Mesenchymal stem cell (in vitro differentiated cells and primary cell): ENCODE results near the gene METAP1D.

Experiments
- DNase-seq: peaks from one replicate; pipeline ENCODE4 v3.0.0-alpha.2; 2013
- H2AFZ ChIP-seq: one replicate; pipeline ENCODE4 v1.6.1; 2013; ENCODE audit warnings: low read depth, mild to moderate bottlenecking, control low read depth, inconsistent platforms, low read length, moderate library complexity
- H2AK5ac ChIP-seq: 2 replicates; pipeline ENCODE4 v1.6.1; 2013; ENCODE audit warnings: low read length, moderate library complexity, mild to moderate bottlenecking, inconsistent platforms; ENCODE audit not compliant: severe bottlenecking
- H2BK120ac ChIP-seq: one replicate; pipeline ENCODE4 v1.6.1; 2013; ENCODE audit warnings: low read depth, mild to moderate bottlenecking, inconsistent platforms, low read length, moderate library complexity
- H2BK12ac ChIP-seq, 2 experiments: one replicate each; pipeline ENCODE4 v1.6.1; 2013; ENCODE audit warnings: inconsistent platforms in 2 of 2, low read length in 2 of 2, mild to moderate bottlenecking in 2 of 2, moderate library complexity in 2 of 2, control low read depth in 1 of 2
- H2BK15ac ChIP-seq: one replicate; pipeline ENCODE4 v1.6.1; 2013; ENCODE audit warnings: mild to moderate bottlenecking, low read depth, inconsistent platforms; ENCODE audit not compliant: poor library complexity, severe bottlenecking
- H2BK5ac ChIP-seq: 2 replicates; pipeline ENCODE4 v1.6.1; 2013; ENCODE audit warnings: low read depth, mild to moderate bottlenecking, low read length, control low read depth, inconsistent platforms; ENCODE audit not compliant: poor library complexity, severe bottlenecking
- H3K14ac ChIP-seq, 2 experiments: one replicate each; pipeline ENCODE4 v1.6.1; 2013; ENCODE audit warnings: inconsistent platforms in 2 of 2, low read length in 2 of 2, control low read depth in 1 of 2, mild to moderate bottlenecking in 1 of 2, moderate library complexity in 1 of 2
- H3K18ac ChIP-seq, 2 experiments: one replicate each; pipeline ENCODE4 v1.6.1; 2013; ENCODE audit warnings: inconsistent platforms in 2 of 2, low read length in 2 of 2, control low read depth in 1 of 2, low read depth in 1 of 2, mild to moderate bottlenecking in 1 of 2
- H3K23ac ChIP-seq, 2 experiments: one replicate each; pipeline ENCODE4 v1.6.1; 2013; ENCODE audit warnings: inconsistent platforms in 2 of 2, low read length in 2 of 2, mild to moderate bottlenecking in 2 of 2, moderate library complexity in 2 of 2, control low read depth in 1 of 2
- H3K27ac ChIP-seq: 2 replicates; pipeline ENCODE4 v1.5.1; 2013; ENCODE audit warnings: mild to moderate bottlenecking, moderate library complexity, low read length, control low read depth, inconsistent platforms; ENCODE audit not compliant: poor library complexity, severe bottlenecking
- H3K27me3 ChIP-seq, 2 experiments: 2 replicates each; pipeline versions ENCODE4 v1.6.1 to v1.7.0; 2013; ENCODE audit warnings: low read length in 2 of 2, mild to moderate bottlenecking in 2 of 2, moderate library complexity in 2 of 2, control low read depth in 1 of 2, inconsistent platforms in 1 of 2; ENCODE audit not compliant: control insufficient read depth in 1 of 2, insufficient read depth in 1 of 2
- H3K36me3 ChIP-seq, 2 experiments: 2 replicates each; pipeline versions ENCODE4 v1.6.1 to v1.7.0; 2013; ENCODE audit warnings: low read length in 2 of 2, control low read depth in 1 of 2, inconsistent platforms in 1 of 2, low read depth in 1 of 2, mild to moderate bottlenecking in 1 of 2; ENCODE audit not compliant: insufficient read depth in 2 of 2, control insufficient read depth in 1 of 2
- H3K4ac ChIP-seq, 2 experiments: one replicate each; pipeline ENCODE4 v1.6.1; 2013; ENCODE audit warnings: inconsistent platforms in 2 of 2, low read length in 2 of 2, mild to moderate bottlenecking in 2 of 2, moderate library complexity in 2 of 2, control low read depth in 1 of 2, low read depth in 1 of 2
- H3K4me1 ChIP-seq: 2 replicates; pipeline ENCODE4 v1.6.1; 2013; ENCODE audit warnings: low read depth, low read length, control low read depth; ENCODE audit not compliant: control insufficient read depth, insufficient read depth
- H3K4me2 ChIP-seq: 2 replicates; pipeline ENCODE4 v1.6.1; 2013; ENCODE audit warnings: low read length, mild to moderate bottlenecking, inconsistent platforms; ENCODE audit not compliant: poor library complexity, severe bottlenecking
- H3K4me3 ChIP-seq, 2 experiments: 2 replicates each; pipeline versions ENCODE4 v1.5.1 to v1.7.0; 2013; ENCODE audit warnings: low read length in 2 of 2, mild to moderate bottlenecking in 2 of 2, control low read depth in 1 of 2, low read depth in 1 of 2; ENCODE audit not compliant: insufficient read depth in 1 of 2
- H3K79me1 ChIP-seq: replicated peaks from 2 replicates; pipeline ENCODE4 v1.6.1; 2013; ENCODE audit warnings: mild to moderate bottlenecking, control low read depth, low read length, inconsistent platforms; ENCODE audit not compliant: poor library complexity, severe bottlenecking
- H3K9ac ChIP-seq: 2 replicates; pipeline ENCODE4 v1.7.0; 2013; ENCODE audit warnings: mild to moderate bottlenecking, low read length, moderate library complexity
- H3K9me3 ChIP-seq: 2 replicates; pipeline ENCODE4 v1.7.0; 2013; ENCODE audit warnings: mild to moderate bottlenecking, low read length; ENCODE audit not compliant: control insufficient read depth
- H4K8ac ChIP-seq: one replicate; pipeline ENCODE4 v1.6.1; 2013; ENCODE audit warnings: inconsistent platforms, mild to moderate bottlenecking, low read length, moderate library complexity
- H4K91ac ChIP-seq: one replicate; pipeline ENCODE4 v1.6.1; 2013; ENCODE audit warnings: mild to moderate bottlenecking, low read length, inconsistent platforms
- WGBS: methylation state at CpG from one replicate; pipeline ENCODE4 v1.1.7; 2013; ENCODE audit warnings: mixed read lengths; 5-methylcytosine and 5-hydroxymethylcytosine counted together

The METAP1D gene

GRCh38 chr2:171963198-171963597 is 36.6 kb upstream of the METAP1D start:
- H3K27me3 ChIP-seq = no peaks in the 10 kb centered on the region
- DNase-seq = no peak

GRCh38 chr2:171964308-171964707 is 35.4 kb upstream of the METAP1D start:
- Histone ChIP-seq H3K36me3 (peaks cover 0 to 34% of the 10 kb centered on the region in 2 experiments), H3K27me3 (no peaks in the 10 kb centered on the region), H3K14ac (no peak overlapping the region), H2BK12ac (no peak overlapping the region), H3K23ac (no peak overlapping the region), H2BK5ac (no peak overlapping the region), H3K4me3 (no peak overlapping the region), H2AFZ (no peak overlapping the region), H3K4me1 (no peaks in the 10 kb centered on the region), H3K18ac (no peak overlapping the region), H2BK15ac (no peak overlapping the region), H3K9me3 (no peaks in the 10 kb centered on the region), H3K4me2 (no peak overlapping the region), H2BK120ac (no peak overlapping the region), H4K91ac (no peak overlapping the region), H3K79me1 (peaks cover 8% of the 10 kb centered on the region), H3K4ac (no peak overlapping the region), H3K27ac (no peak overlapping the region), H2AK5ac (no peak overlapping the region), H3K9ac (no peak overlapping the region), H4K8ac (no peak overlapping the region)
- WGBS = 100% methylated on average over 1 of the region's 2 CpGs
- no peak for DNase-seq

More at GRCh38 chr2:171963198-171963597, 36.6 kb upstream of the METAP1D start:
- H3K18ac ChIP-seq = no peak overlapping the region
- H4K8ac ChIP-seq = no peak overlapping the region
- H3K4me3 ChIP-seq = no peak overlapping the region
- WGBS = 97% methylated on average over 1 of the region's 2 CpGs
- H3K4me2 ChIP-seq = no peak overlapping the region
- no peak overlapping the region for H3K27ac ChIP-seq
- H2BK120ac ChIP-seq = no peak overlapping the region
- no peak overlapping the region for H2BK15ac ChIP-seq
- no peak overlapping the region for H2BK5ac ChIP-seq
- H3K14ac ChIP-seq = no peak overlapping the region
- H3K4ac ChIP-seq = no peak overlapping the region
- H2AFZ ChIP-seq = no peak overlapping the region
- no peaks in the 10 kb centered on the region for H3K9me3 ChIP-seq
- H3K9ac ChIP-seq = no peak overlapping the region
- H2BK12ac ChIP-seq = no peak overlapping the region
- H4K91ac ChIP-seq = no peak overlapping the region
- H3K23ac ChIP-seq = no peak overlapping the region
- H3K79me1 ChIP-seq = peaks cover 8% of the 10 kb centered on the region
- peaks cover 0 to 28% of the 10 kb centered on the region in 2 experiments for H3K36me3 ChIP-seq
- H3K4me1 ChIP-seq = peaks cover 2% of the 10 kb centered on the region
- no peak overlapping the region for H2AK5ac ChIP-seq

GRCh38 chr2:171965238-171965637 is 34.5 kb upstream of the METAP1D start:
- Histone ChIP-seq H3K23ac (no peak overlapping the region), H3K79me1 (peaks cover 11% of the 10 kb centered on the region), H3K9ac (no peak overlapping the region), H3K18ac (no peak overlapping the region), H3K4ac (no peak overlapping the region), H3K14ac (no peak overlapping the region), H3K9me3 (no peaks in the 10 kb centered on the region), H2BK12ac (no peak overlapping the region), H2BK120ac (no peak overlapping the region), H3K27me3 (no peaks in the 10 kb centered on the region), H3K4me2 (no peak overlapping the region), H3K27ac (no peak overlapping the region), H2BK15ac (no peak overlapping the region), H2BK5ac (no peak overlapping the region), H2AFZ (no peak overlapping the region), H3K4me3 (no peak overlapping the region), H2AK5ac (no peak overlapping the region), H4K8ac (no peak overlapping the region), H4K91ac (no peak overlapping the region), H3K36me3 (peaks cover 0 to 34% of the 10 kb centered on the region in 2 experiments), H3K4me1 (no peaks in the 10 kb centered on the region)
- no CpG with 5 or more reads among the region's 3 CpGs for WGBS
- DNase-seq = no peak

GRCh38 chr2:171965661-171966060 is 34.1 kb upstream of the METAP1D start:
- H2AK5ac ChIP-seq = no peak overlapping the region

More at GRCh38 chr2:171965661-171966060, 34.1 kb upstream of the METAP1D start:
- Histone ChIP-seq H3K4me3 (no peak overlapping the region), H4K91ac (no peak overlapping the region), H3K4me1 (no peaks in the 10 kb centered on the region), H3K4ac (no peak overlapping the region), H3K14ac (no peak overlapping the region), H2BK120ac (no peak overlapping the region), H2BK15ac (no peak overlapping the region), H3K4me2 (no peak overlapping the region), H3K79me1 (peaks cover 13% of the 10 kb centered on the region), H3K23ac (no peak overlapping the region), H3K9ac (no peak overlapping the region), H4K8ac (no peak overlapping the region), H3K27ac (no peak overlapping the region), H3K18ac (no peak overlapping the region), H3K36me3 (peaks cover 0 to 34% of the 10 kb centered on the region in 2 experiments), H3K27me3 (no peaks in the 10 kb centered on the region), H2BK12ac (no peak overlapping the region), H3K9me3 (no peaks in the 10 kb centered on the region), H2BK5ac (no peak overlapping the region), H2AFZ (no peak overlapping the region)
- no peak for DNase-seq
- WGBS = 100% methylated on average over 2 of the region's 3 CpGs
